Measurements from ENCODE around the gene RPN2.

GRCh38 chr20:37166867-37167266 lies 12.3 kb upstream of the RPN2 start:
- TF ChIP-seq CTCF (conservative IDR thresholded peaks at IDR 0.05; ENCODE audit: low read depth, low read length) (no peak), EZH2 (IDR thresholded peaks at IDR 0.05; ENCODE audit: low read length, unreplicated experiment) (no peak), EZH2phosphoT487 (IDR thresholded peaks at IDR 0.05; ENCODE audit: borderline replicate concordance, low read length) (no peak)

All from PC-3 (cell line).